Cardiac fibroblast (primary cell): ENCODE data around the gene PRB4.

ENCODE experiments used
- DNase-seq, 2 donors: peaks; one replicate each; pipeline versions ENCODE4 v3.0.0 to v3.0.0-alpha.2; 2010; ENCODE audit warnings: low read depth in 2 of 2
- H3K4me3 ChIP-seq, 2 donors: replicated peaks in 1 of 2; 1 replicate in 1 of 2; 2 replicates in 1 of 2; pipeline ENCODE4 v1.5.1; 2011; ENCODE audit warnings: low read depth in 2 of 2, low read length in 2 of 2, mild to moderate bottlenecking in 2 of 2, moderate library complexity in 1 of 2
- CTCF ChIP-seq: IDR thresholded peaks from one replicate; pipeline ENCODE4 v1.5.1; 2011; ENCODE audit warnings: low read depth, mild to moderate bottlenecking, low read length, inconsistent platforms

The PRB4 gene

GRCh38 chr12:11307143-11307542 lies 3.1 kb downstream of the PRB4 start:
- H3K4me3 ChIP-seq = no peak overlapping the region
- peak in 1 of 2 donors; percentile 0 for DNase-seq
- TF ChIP-seq CTCF = no peak

- DNase-seq = no peak
- no peak overlapping the region for H3K4me3 ChIP-seq
- no peak for TF ChIP-seq CTCF
Observed at GRCh38 chr12:11273449-11273848, 36.8 kb downstream of the PRB4 start.

- DNase-seq = no peak
- TF ChIP-seq CTCF = no peak
- no peak within 1 kb of the TSS for H3K4me3 ChIP-seq
Observed at GRCh38 chr12:11269607-11270006, 40.6 kb downstream of the PRB4 start, which contains the start of gene PRB3. Gene PRB3 (minus strand): TSS chr12:11269707. CDS start chr12:11269669, 38 bp downstream.

- no peak for DNase-seq
- H3K4me3 ChIP-seq = no peak overlapping the region
- no peak for TF ChIP-seq CTCF
Observed at GRCh38 chr12:11264501-11264900, 45.7 kb downstream of the PRB4 start.
